MCF 10A (cell line): Measurements from ENCODE around the gene UNC13B. TPM values are rescaled to one million over a fixed set of nuclear protein-coding genes. Genes with fewer than 3 reads are reported as not detected.
"Not testable (repeated sequence)": the region's sequence is repeated elsewhere in the genome, so short reads cannot be mapped to it uniquely, and the experiment has no call there.

Experiments used
- BruUV-seq: library from RNA; stranded (reverse); fragments of 400-500 nt; replicated peaks from 2 replicates; lab custom pipeline; 2021; lab: Mats Ljungman, UMichigan
- CTCF ChIA-PET: fragments of 300-600 bp; sonication (Branson Sonifier 250); formaldehyde crosslinking; extraction: SDS; loops from one replicate; lab custom pipeline; 2021; ENCODE audit warnings: antibody characterized with exemption, inconsistent platforms; lab: Yijun Ruan, JAX
- POLR2A ChIA-PET: fragments of 300-600, 350-650 bp; sonication (Branson Sonifier 250); formaldehyde crosslinking; extraction: SDS; loops from one replicate; lab custom pipeline; 2020; ENCODE audit warnings: antibody characterized with exemption, inconsistent platforms; lab: Yijun Ruan, JAX
- DNase-seq: peaks from one replicate; pipeline ENCODE4 v3.0.0-alpha.2; 2018; ENCODE audit not compliant: unreplicated experiment
- H3K27ac Mint-ChIP-seq: one replicate; pipeline ENCODE4 v1.8.0; 2022; ENCODE audit warnings: mild to moderate bottlenecking, low read depth, mixed read lengths; ENCODE audit not compliant: unreplicated experiment
- H3K27me3 Mint-ChIP-seq: one replicate; pipeline ENCODE4 v1.8.0; 2022; ENCODE audit warnings: mixed read lengths; ENCODE audit not compliant: insufficient read depth, unreplicated experiment
- H3K36me3 Mint-ChIP-seq: one replicate; pipeline ENCODE4 v1.8.0; 2022; ENCODE audit warnings: mild to moderate bottlenecking, moderate library complexity, mixed read lengths; ENCODE audit not compliant: insufficient read depth, unreplicated experiment
- H3K4me1 Mint-ChIP-seq: one replicate; pipeline ENCODE4 v1.8.0; 2022; ENCODE audit warnings: mixed read lengths; ENCODE audit not compliant: insufficient read depth, unreplicated experiment
- H3K4me3 Mint-ChIP-seq: one replicate; pipeline ENCODE4 v1.8.0; 2022; ENCODE audit warnings: mild to moderate bottlenecking, moderate library complexity, mixed read lengths; ENCODE audit not compliant: unreplicated experiment
- H3K9me3 Mint-ChIP-seq: one replicate; pipeline ENCODE4 v1.8.0; 2022; ENCODE audit warnings: mixed read lengths; ENCODE audit not compliant: unreplicated experiment
- intact Hi-C: fragments of 100-400 bp; cut with micrococcal nuclease; formaldehyde crosslinking; loops from 2 replicates; pipeline ENCODE4 v1.14.1; 2022
- total RNA-seq: library from RNA; stranded (reverse); gene quantifications from 2 replicates; pipeline ENCODE4 v1.2.3, GENCODE V29; 2022
- TF ChIP-seq, protein P1 (sequence below): fragments of 200-600 bp; IDR thresholded peaks from one replicate; pipeline ENCODE4 v1.8.0; 2022; ENCODE audit warnings: antibody characterized with exemption, mild to moderate bottlenecking; ENCODE audit not compliant: unreplicated experiment

The UNC13B gene
- total RNA-seq, 1 experiment from 2014 or later = 22.9 TPM

DNA sequence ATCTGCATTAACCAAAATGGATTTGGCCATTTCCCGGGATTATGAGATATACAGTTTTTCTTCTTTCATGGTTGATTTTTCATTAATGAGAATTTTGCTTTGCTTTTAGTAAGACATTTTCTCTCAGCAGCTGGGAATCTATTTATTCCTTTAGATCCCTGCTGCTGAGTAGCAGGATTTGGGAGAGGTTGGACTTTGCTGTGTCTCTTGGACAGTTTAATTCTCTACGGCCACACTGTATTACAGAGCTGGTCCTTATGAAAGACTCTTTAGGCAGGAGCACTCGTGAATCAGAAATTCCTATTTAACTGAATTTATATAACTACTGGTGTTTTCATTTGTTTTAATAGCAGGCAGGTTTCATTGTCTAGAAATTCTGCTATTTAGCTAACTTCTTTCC is 1.6 kb downstream of the UNC13B start:
- ChIA-PET CTCF (interaction anchor here (1.1 to 1.9 kb wide), 5 partner anchors 11 to 390 kb away, joined by 3 to 10 read pairs (median 4); no protein-coding TSS in a partner anchor), POLR2A (interaction anchor here (0.5 to 5.2 kb wide), 7 partner anchors 9 to 309 kb away, joined by 3 to 54 read pairs (median 6); partner anchors contain the start of genes ATOSB and STOML2)
- intact Hi-C loops = loop anchor here (2.0 to 5.0 kb wide), 2 partner anchors 47 to 314 kb away; no protein-coding TSS in a partner anchor
- peaks cover 18% of the 10 kb centered on the region for H3K4me1 Mint-ChIP-seq
- H3K4me3 Mint-ChIP-seq = peak overlapping the region; percentile 91
- BruUV-seq = no TSS peak
- no peaks in the 10 kb centered on the region for H3K27me3 Mint-ChIP-seq
- H3K27ac Mint-ChIP-seq = peak overlapping the region; percentile 94
- H3K36me3 Mint-ChIP-seq = no peaks in the 10 kb centered on the region
- DNase-seq = no peak
- TF ChIP-seq, protein P1, sequence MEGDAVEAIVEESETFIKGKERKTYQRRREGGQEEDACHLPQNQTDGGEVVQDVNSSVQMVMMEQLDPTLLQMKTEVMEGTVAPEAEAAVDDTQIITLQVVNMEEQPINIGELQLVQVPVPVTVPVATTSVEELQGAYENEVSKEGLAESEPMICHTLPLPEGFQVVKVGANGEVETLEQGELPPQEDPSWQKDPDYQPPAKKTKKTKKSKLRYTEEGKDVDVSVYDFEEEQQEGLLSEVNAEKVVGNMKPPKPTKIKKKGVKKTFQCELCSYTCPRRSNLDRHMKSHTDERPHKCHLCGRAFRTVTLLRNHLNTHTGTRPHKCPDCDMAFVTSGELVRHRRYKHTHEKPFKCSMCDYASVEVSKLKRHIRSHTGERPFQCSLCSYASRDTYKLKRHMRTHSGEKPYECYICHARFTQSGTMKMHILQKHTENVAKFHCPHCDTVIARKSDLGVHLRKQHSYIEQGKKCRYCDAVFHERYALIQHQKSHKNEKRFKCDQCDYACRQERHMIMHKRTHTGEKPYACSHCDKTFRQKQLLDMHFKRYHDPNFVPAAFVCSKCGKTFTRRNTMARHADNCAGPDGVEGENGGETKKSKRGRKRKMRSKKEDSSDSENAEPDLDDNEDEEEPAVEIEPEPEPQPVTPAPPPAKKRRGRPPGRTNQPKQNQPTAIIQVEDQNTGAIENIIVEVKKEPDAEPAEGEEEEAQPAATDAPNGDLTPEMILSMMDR = no peak
- H3K9me3 Mint-ChIP-seq = no peaks in the 10 kb centered on the region

DNA sequence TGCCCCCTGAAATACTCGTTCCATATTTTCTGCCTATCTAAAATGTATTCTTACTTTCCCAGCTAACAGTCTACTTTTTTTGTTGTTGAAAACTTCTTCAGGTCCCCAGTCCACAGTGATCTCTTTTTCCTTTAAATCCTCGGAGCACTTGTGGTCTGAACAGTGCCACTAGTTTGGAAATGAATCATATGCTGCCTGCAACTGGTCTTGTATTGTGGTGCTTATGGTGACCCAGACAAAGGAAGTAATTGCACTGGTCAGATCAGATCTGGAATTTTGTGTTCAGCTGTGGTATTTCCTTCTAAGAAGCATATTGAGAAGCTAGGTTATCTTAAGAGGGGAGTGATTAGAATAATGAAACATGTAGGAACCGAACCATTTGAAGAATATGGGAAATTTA is 2.9 kb downstream of the UNC13B start:
- Mint-ChIP-seq H3K27ac (peak overlapping the region; percentile 61), H3K27me3 (no peaks in the 10 kb centered on the region), H3K9me3 (no peaks in the 10 kb centered on the region), H3K36me3 (no peaks in the 10 kb centered on the region), H3K4me1 (peaks cover 18% of the 10 kb centered on the region), H3K4me3 (no peak overlapping the region)
- DNase-seq = no peak
- POLR2A ChIA-PET = interaction anchor here (0.6 to 5.2 kb wide), 4 partner anchors 9 to 307 kb away, joined by 3 to 54 read pairs (median 12); partner anchors contain the start of gene ATOSB
- TF ChIP-seq, protein P1 = no peak
- intact Hi-C loops = loop anchor here (5.0 kb wide), 1 partner anchor 313 kb away; no protein-coding TSS in a partner anchor
- BruUV-seq = no TSS peak
- CTCF ChIA-PET = interaction anchor here (0.6 to 1.1 kb wide), 2 partner anchors 17 to 28 kb away, joined by 4 to 6 read pairs; no protein-coding TSS in a partner anchor

DNA sequence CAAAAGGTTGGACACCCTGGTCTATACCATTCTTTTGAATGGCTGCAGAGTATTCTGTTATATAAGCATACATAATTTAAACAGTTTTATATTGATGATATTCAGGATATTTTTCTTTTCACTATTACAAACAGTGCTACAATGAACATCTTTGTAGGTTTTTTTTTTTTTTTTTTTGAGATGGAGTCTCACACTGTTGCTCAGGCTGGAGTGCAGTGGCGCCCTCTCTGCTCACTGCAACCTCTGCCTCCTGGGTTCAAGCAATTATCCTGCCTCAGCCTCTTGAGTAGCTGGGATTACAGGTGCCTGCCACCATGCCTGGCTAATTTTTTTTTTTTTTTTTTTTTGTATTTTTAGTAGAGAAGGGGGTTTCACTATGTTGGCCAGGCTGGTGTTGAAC is 5.6 kb downstream of the UNC13B start:
- H3K27ac Mint-ChIP-seq, POLR2A ChIA-PET, H3K9me3 Mint-ChIP-seq, H3K27me3 Mint-ChIP-seq, DNase-seq, H3K36me3 Mint-ChIP-seq, H3K4me3 Mint-ChIP-seq, BruUV-seq, intact Hi-C loops: not testable (repeated sequence)
- H3K4me1 Mint-ChIP-seq = peaks cover 23% of the 10 kb centered on the region
- CTCF ChIA-PET = interaction anchor here (0.8 kb wide), 1 partner anchor 113 kb away, joined by 3 read pairs; no protein-coding TSS in a partner anchor

DNA sequence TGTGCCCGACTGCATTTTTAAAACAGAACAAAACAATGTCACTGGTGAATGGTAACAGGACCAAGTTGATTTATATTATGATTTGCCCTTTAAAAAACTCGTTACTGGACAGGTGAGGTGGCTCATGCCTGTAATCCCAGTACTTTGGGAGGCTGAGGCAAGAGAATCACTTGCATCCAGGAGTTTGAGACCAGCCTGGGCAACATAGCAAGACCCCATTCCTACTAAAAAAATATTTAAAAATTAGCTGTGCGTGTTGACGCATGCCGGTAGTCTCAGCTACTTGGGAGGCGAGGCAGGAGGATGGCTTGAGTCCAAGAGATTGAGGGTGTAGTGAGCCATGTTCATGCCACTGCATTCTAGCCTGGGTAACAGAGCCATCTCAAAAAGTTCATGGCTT is 7.2 kb downstream of the UNC13B start:
- no peak overlapping the region for H3K27ac Mint-ChIP-seq

More for the DNA sequence above, 7.2 kb downstream of the UNC13B start:
- CTCF ChIA-PET = interaction anchor here (0.5 to 0.6 kb wide), 3 partner anchors 17 to 53 kb away, joined by 3 to 4 read pairs (median 3); partner anchors contain the start of gene ATOSB
- H3K4me3 Mint-ChIP-seq = no peak overlapping the region
- TF ChIP-seq, protein P1 = no peak
- H3K9me3 Mint-ChIP-seq = no peaks in the 10 kb centered on the region
- intact Hi-C loops = no loop called here
- no peak for DNase-seq
- no peaks in the 10 kb centered on the region for H3K36me3 Mint-ChIP-seq
- peaks cover 17% of the 10 kb centered on the region for H3K4me1 Mint-ChIP-seq
- BruUV-seq = no TSS peak
- POLR2A ChIA-PET = no interaction called here
- H3K27me3 Mint-ChIP-seq = no peaks in the 10 kb centered on the region
